Activated CD4-positive, CD25-positive, alpha-beta regulatory T cell treated with anti-CD3 and anti-CD28 coated beads, Interleukin-2, amount 50 U/mL, for 16 hours (primary cell): ENCODE results near the gene OPCML.

Experiments used
- DNase-seq: peaks from one replicate; pipeline ENCODE4 v3.0.0-alpha.2; 2020; ENCODE audit warnings: low read depth, low spot score

Gene OPCML

DNA sequence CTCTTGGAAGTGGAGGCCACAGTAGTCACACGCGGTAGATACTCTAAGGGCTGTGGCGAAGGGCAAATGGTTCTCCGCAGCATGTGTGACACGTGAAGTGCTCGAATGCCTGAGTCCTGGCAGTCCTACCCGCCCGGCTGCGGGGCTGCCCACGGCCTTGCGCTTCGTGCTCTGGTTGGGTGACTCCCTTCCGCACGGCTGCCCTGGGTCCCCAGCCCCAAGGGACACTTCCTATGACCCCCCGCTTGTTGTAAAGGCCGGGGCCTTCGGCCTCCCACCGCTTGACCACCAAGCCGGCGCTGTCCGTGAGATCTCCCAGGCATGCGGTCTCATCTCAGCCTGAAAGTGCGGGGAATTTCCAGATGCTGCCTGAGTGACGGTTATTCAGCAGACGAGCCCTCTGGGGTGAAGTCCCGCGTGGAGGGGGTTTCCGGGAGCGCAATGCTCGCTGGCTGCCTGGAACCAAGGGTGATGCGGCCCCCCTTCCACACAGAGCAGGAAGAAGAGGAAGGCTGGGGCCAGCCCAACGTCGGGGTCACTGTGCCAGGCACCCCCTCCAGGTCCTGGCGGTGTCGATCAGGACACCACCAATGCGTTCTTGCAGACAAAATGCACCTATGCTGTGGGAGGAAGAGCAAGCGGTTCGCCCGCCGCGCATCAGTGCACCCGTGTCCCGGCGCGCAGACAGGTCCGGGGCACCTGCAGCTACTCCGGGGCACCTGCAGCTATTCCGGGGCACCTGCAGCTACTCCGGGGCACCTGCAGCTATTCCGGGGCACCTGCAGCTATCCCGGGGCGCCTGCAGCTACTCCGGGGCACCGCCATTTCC lies 171.2 kb downstream of the OPCML start:
- no peak for DNase-seq

DNA sequence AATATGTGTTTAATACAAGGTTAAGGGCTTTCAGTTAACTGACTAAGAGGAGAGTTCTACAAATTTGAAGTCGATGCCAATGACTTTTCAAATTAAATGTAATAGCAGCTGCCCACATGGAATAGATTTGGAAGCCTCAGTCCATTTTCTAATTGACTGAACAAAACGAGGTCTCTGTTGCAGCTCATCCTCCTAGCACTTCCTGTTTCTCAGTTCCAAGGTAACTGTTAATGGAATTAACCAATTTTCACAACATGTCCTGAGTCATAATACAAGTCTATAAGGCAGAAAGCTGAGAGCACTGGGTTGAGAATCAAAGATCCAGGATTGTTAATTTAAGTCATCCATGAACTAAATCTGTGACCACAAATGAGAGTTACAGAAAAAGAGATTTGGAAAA lies 177.2 kb downstream of the OPCML start:
- no peak for DNase-seq

DNA sequence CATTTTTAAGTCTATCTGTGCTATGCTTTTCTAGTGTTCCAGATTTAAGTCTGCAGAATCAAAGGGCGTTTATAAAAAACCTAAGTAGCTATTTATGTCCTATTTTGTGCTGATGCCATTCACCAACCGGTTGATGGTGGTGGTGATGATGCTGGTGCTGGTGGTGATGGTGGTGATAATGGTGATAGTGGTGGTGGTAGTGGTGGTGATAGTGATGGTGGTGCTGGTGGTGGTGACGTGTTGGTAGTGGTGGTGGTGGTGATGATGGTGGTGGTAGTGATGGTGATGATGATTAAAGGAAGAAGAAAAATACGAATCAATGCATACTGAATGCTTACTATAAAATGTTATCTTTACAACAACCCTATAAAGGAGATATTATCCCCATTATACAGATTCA lies 178.2 kb downstream of the OPCML start:
- no peak for DNase-seq

DNA sequence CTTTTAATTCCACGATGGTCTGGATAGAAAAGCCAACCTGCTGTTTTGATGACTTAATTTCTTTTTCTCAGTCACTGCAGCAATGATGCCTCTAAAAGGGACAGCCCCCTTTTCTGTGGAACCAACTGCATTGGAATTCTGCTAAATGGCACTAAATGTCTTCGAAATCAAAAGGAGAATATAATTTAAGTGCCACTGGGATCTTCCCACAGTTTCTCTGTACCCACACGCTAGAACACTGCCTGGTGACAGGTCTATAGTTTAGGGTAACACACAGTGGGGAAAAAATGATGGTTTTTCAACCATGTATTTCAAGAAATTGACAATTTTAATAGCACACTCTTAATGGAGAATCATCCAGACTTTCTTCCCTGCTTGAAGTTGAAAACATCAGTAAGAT lies 182.3 kb downstream of the OPCML start:
- DNase-seq, result no peak

DNA sequence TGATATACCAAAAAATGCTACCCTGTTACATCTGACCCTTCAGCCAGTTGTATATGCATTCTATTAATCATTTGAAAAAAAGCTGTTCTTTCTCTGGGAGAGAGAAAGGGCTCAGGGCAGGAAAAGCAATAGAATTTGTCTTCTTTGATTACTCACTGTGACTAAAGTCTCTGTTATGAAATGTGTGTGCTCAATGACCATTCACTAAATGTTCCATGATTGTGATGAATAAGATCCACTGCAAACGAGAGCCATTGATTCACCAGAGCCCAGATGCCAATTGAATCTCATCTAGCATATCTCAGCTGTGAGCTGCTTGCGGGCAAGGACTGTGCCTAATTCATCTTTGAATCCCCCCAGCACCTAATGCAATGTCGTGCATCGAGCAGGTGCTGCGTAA lies 184.3 kb downstream of the OPCML start:
- no peak for DNase-seq

DNA sequence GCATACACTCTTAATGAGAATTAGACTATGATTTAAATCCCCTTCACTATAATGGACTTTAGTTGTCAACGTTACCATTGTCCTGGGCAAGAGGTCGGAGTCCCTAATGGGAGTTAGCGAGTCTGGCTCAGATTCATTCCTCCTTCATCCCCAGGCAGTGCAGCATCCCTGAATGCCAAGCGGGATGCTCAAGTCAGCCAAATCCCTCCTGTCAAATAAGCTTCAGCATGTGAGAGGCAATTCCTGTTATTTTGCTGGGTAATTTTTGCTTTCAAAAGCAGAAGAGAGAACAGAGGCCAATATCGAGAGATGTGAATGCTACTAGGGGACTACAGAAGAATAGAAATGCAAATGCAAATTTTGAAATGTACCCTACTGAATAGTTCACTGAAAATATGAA lies 186.2 kb downstream of the OPCML start:
- no peak for DNase-seq

DNA sequence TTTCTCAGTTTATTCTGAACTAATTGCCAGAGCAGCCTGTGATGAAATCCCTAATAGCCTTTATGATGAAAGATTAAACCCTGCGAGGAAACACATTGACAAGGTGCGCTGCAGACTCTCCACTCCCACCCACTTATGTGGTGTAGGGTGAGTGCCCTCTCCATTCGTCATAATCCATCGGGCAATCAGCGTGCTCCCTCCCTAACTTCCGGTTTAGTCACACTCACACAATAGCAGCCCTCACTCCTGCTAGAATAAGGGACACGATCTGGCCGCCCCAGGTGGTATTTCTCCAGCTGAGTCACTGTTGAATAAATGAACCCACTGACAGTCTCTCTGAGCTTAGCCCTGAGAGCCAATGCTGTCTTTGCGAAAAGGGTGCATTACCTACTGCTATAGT lies 188.3 kb downstream of the OPCML start:
- no peak for DNase-seq

DNA sequence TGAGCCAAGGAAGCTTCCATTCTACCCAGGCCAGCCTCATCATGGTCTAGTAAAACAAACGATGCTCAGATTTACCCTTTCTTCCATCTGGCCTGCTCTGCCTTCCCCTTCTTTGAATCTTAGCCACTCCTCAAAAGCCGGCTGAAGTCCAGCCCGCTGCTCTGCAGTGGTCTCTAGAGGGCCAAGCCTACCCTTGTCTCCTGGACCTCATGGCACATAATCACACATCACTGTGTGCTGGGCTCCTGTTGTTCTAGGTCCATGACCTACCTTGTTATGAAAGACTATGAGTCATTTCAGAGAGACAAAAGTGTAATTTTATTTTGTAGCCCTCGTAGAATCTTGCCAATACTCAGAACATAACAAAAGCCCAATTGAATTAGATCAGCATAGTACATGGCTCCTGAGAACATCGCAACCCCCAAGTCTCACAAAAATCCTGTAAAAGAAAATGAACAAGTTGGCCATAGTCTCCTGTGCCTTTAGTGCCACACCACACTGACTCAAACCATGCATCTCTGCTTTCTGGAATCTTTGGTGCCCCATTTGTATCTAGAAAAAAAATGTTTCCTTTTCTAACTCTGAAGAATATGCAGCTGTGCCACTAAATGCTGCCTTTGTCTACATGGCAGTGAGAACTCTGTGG lies 192.7 kb downstream of the OPCML start:
- no peak for DNase-seq

DNA sequence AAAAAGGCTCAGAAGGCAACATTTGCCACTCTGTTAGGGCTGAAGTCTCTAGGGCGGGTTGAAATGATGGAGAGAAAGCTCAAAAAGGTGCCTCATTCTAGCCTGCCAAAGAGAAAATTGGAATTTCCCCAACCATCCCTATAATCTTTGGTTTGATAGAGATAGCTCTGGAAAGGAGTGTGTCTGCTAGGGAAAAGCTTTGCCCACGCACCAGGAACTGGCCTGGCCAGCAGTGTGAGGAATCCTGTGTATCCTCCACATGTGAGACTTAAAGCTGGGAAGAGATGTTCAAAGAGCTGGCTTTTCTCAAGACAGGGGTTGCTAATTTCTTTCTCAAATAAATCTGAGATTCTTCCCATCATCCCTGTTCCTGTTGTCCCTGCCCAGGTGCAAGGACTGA lies 193.7 kb downstream of the OPCML start:
- DNase-seq, result no peak

DNA sequence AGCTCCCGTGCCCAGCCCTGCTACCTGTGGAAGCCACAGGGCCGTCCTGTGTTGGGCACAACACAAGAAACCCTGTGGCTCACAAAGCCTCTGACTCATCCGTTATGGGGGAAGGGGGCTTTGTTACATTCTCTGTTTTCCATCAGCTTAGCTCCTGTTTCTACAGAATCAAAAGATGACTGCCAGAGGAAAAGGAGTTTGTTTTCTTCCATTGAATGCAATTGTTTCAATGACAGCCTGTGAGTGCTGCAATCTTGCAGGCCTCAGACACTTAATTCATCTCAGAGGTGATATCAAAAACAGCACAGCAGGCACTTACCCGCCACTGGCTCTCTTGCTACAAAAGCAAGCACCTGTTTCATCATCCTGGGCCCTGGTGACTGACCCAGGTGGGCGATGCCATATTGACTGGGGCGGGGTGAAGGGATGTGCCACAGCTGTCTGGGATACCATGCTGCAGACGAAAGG lies 194.3 kb downstream of the OPCML start:
- DNase-seq, result no peak

DNA sequence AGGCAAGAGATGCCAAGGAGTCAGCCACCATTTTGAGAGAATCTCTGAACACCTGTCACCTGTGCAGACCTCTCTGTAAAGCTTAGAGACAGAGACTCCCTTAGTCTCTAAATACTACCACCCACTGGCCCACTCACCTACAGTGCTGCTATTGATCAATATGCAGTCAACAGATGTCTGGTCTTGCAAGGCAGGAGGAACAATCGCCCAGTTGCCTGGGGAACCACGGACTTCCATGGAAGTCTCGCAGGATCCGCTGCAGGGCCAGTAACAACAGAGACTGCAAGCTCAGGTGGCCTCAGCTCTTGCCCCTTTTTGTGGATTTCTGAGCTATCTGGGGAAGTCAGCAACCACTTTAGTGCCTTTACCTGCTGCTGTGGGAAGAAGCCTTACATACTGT lies 195.1 kb downstream of the OPCML start:
- no peak for DNase-seq

DNA sequence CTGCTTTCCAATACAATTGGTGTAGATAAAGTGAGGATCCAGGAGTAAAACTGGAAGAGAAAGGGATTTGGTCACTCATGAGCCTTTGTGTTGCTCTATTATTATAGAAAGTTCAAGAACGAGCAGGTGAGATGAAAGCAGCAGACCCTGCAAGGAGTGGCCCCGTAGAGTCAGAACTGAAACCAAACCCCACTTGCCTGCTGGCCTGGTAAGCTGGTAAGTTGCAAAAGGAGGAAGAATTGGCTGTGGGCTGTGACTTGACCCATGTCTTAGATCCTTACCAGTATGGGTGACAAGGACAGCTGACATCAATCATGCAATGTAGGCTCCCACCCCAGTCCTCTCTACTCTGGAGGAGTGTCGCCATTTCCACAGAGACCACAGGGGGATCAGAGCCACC lies 201.3 kb downstream of the OPCML start:
- DNase-seq, result no peak

DNA sequence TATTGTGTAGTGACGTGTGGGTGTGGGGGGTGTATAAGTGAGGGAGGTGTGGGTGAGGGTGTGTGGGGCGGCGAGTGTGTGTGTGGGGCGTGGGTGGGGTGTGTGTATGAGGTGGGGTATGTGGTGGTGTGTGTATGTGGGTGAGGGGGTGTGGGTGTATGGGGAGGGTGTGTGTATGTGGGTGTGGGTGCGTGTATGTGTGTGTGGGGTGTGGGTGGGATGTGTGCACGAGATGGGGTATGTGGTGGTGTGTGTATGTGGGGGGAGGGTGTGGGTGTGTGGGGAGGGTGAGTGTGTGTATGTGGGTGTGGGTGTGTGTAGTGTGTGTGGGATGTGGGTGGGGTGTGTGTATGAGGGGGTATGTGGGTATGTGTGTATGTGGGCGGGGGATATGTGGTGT lies 205.5 kb downstream of the OPCML start:
- DNase-seq, result no peak

DNA sequence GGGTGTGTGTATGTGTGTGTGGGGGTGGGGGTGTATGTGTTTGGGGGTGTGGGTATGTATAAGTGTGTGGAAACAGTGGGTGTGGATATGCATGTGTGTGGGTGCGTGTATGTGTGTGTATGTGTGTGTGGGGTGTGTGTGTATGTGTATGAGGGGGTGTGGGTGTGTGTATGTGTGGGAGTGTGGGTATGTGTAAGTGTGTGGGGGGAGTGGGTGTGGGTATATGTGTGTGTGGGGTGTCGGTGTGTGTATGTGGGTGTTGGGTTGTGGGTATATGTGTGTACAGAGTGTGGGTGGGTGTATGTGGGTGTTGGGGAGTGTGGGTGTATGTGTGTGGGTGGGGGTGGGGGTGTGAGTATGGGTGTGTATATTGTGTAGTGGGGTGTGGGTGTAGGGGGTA lies 206.0 kb downstream of the OPCML start:
- DNase-seq, result no peak

DNA sequence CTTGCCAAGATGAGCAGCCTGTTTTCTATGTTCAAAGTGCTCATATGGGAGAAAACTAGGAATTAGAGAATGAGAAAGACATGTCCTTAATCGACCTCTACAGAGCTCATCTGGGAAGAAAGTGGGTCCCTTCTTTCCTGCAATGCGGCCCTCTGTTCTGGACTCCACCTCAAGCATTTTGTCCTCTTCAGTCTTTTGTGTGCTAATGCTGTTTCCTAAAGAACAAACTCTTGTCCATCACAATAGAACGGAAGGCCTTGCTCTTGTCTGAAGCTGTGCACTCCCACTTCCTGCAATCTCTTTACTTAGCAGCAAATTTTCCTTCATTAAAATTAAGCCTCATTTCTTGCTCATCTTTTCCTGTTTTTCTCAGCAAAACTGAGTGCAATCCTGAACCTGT lies 206.6 kb downstream of the OPCML start:
- DNase-seq, result no peak

DNA sequence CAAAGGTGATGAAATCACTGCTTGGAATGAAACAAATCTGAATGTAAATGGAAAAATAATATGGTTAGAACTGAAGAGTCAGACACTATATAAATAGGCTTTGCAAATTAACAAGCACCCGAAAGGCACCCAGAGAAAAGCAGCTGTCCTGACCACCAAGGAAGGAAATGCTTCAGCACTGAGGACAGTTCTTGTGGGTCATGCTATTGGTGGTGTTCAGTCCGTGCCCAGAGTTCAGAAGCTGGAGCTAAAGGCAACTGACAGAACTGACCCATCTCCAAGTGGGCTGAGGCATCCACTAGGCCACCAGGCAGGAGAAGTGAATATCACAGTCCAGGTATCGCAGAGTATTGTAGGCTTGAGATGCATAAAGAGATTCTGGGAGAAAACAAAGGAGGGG lies 208.9 kb downstream of the OPCML start:
- no peak for DNase-seq

DNA sequence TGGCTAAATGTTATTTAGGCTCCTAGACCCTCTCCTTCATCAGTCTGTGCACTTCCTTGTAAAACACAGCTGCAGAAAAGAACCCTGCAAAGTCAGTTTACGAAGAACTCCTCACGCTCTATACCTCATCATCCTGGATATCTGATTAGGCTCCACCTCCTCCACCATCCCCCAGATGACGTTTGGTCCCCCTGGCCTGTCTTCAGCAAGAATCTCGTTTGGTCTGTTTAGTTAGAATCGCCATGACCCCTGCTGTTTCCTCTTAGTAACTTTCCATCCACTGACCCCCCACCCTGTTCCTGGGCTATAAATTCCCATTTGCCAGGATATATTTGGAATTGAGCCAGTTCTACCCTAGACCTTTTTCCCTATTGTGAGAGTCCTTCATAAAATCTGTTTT lies 214.1 kb downstream of the OPCML start:
- DNase-seq, result no peak

DNA sequence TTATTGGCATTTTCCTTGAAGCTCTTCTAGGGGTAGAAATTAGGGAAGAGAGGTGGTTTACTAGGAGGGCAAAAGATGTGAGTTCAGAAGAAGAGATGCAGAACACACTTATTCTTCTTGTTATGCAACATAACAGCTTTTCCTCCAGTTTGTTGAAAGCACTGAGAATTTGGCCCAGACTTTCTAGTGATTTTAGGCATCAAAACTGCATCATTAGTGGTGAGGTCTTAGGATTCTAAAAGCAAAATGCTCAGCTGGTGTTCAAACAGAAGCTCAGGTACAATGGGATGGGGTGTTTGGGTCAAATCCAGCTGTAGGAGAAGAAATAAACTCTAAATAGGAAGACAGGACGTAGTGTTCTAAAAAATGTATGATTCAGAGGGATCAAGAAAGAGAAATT lies 221.1 kb downstream of the OPCML start:
- DNase-seq, result no peak

DNA sequence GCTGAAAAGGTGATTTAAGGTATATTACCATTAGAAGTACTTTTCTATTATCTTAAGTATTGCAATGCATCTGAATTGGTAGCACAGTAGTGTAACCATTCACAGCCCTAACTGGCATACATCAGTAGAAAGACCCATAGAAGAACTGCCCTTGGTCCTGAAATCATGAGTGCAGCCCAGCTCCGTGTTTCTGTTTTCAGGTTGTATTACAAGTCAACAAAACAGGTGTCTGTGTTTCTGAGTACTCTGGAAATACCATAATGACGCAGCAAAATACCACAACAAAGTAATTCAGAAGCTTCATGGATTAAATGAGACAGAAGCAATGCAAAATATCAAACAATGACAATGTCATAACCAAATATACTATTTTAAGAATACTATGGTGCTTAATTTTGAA lies 226.3 kb downstream of the OPCML start:
- DNase-seq, result no peak

DNA sequence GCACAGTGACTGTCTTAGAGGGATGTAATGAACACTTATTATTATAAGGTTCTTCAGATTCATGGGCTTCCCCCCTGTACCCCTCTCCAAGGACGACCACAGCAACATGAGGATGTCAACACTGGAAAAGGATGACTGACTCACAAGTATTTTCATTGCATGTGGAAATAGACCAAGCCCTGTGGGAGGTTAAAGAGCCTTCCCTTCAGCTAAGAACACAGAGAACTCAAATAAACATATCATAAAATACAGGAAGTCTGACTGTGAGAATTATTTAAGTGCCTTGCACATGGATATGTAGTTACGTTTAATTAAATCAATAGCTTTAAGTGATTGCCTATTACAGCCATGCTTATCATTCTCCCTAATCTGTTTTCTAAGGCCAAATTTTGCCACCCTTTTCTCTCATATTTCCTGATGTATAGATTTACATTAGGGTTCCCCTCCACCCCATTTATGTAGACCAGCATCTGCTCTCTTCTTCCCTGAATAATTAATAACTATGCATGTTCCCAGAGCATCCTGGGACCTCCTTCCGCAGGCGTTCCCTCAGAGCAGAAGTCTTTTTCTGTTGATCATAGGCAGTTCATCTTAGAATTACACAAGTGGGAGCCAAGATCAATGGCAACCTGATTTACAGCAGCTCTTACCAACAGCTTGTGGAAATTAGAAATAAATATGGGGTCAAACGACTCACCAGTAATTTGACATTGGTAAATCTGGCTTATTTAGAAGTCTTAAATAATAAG lies 226.9 kb downstream of the OPCML start:
- DNase-seq, result no peak

DNA sequence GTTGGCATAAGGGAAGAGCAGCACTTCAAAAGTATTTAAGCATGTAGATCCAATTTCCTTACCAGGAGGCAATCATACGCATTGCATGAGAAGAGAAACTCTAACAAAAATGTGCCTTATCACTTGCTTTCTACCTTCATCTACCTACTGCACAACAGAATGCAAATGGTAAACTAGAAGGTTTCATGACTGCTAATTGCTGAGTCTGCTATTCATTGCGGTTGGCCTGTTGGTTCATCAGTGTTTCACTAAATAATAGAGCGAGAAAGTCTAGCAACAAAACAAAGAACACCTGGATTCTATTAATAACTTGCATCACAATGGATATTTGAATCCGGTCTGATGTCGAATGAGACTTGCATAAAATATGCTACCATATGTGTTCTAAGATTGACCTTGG lies 229.0 kb downstream of the OPCML start:
- DNase-seq, result no peak

DNA sequence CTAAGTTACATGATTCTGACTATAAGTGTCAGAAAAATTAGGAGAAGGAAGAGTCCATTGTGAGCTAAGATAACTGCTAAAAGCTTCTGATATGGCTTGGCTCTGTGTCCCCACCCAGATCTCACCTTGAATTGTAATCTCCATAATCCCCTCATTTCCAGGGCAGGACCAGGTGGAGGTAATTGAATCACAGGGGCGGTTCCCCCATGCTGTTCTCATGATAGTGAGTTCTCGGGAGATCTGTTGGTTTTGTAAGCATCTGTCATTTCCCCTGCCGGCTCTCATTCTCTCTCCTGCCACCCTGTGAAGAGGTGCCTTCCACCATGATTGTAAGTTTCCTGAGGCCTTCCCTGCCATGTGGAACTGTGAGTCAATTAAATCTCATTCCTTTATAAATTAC lies 230.2 kb downstream of the OPCML start:
- no peak for DNase-seq

DNA sequence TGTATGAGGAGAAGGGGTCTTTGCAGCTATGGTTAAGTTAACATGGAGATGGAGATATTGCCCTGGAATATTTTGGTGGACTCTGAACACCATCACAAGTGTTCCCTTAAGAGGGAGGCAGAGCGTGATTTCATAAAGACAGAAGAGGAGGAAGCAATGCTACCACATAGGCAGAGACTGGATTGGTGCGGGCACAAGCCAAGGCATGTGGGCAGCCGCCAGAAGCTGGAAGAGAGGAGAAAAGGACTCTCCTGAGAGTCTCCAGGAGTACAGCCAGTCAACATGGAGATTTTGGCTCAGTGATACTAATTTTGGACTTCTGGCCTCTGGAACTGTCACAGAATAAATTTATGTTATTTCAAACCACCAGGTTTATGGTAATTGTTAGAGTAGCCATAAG lies 231.6 kb downstream of the OPCML start:
- DNase-seq, result no peak
